Panc1 (cell line): ENCODE measurements around the gene SLC9A9. TPM values are rescaled to one million over a fixed set of nuclear protein-coding genes. Genes with fewer than 3 reads are reported as not detected.

ENCODE experiments used
- ATAC-seq: fragments of 200-7000 bp; cut with Tn5 transposase; 2 replicates; pipeline ENCODE4 v1.9.1; 2020; ENCODE audit warnings: mild to moderate bottlenecking, moderate library complexity
- BruUV-seq: library from RNA; stranded (reverse); fragments of 400-500 nt; replicated peaks from 2 replicates; lab custom pipeline; 2021; lab: Mats Ljungman, UMichigan
- CTCF ChIA-PET: fragments of 300-600 bp; sonication (Branson Sonifier 250); formaldehyde crosslinking; loops from one replicate; lab custom pipeline; 2022; ENCODE audit warnings: antibody characterized with exemption; lab: Charles Lee
- POLR2A ChIA-PET: fragments of 300-600 bp; sonication (Branson Sonifier 250); formaldehyde crosslinking; loops from one replicate; lab custom pipeline; 2022; ENCODE audit warnings: antibody characterized with exemption; lab: Charles Lee
- DNase-seq: peaks from one replicate; pipeline ENCODE4 v3.0.0-alpha.2; 2010; ENCODE audit warnings: low read depth, low spot score
- H3K27ac ChIP-seq: 2 replicates; pipeline ENCODE4 v1.5.1; 2011; ENCODE audit warnings: mild to moderate bottlenecking, low read length, inconsistent platforms
- H3K27me3 ChIP-seq: fragments of 200-500 bp; sonication (Bioruptor generic); 2 replicates; pipeline ENCODE4 v1.6.0; 2014; ENCODE audit warnings: low read length, inconsistent platforms; ENCODE audit not compliant: control insufficient read depth, insufficient read depth
- H3K36me3 ChIP-seq: fragments of 200-500 bp; sonication (Bioruptor generic); 2 replicates; pipeline ENCODE4 v1.5.1; 2014; ENCODE audit warnings: inconsistent platforms, mild to moderate bottlenecking, low read length, moderate library complexity; ENCODE audit not compliant: control insufficient read depth, insufficient read depth
- H3K4me1 ChIP-seq: 2 replicates; pipeline ENCODE4 v1.5.1; 2011; ENCODE audit warnings: inconsistent platforms, mild to moderate bottlenecking, low read length, moderate library complexity; ENCODE audit not compliant: control insufficient read depth, insufficient read depth
- H3K4me3 ChIP-seq, 2 experiments: 2 replicates each; pipeline ENCODE4 v1.5.1; 2011 to 2012; ENCODE audit warnings: low read depth in 2 of 2, low read length in 2 of 2, mild to moderate bottlenecking in 2 of 2, inconsistent platforms in 1 of 2, moderate library complexity in 1 of 2
- H3K9me3 ChIP-seq: fragments of 200-500 bp; sonication (Bioruptor generic); 2 replicates; pipeline ENCODE4 v1.5.1; 2014; ENCODE audit warnings: low read depth, mild to moderate bottlenecking, inconsistent platforms, low read length, moderate library complexity; ENCODE audit not compliant: control insufficient read depth, insufficient read depth
- POLR2AphosphoS5 ChIP-seq: IDR thresholded peaks from 2 replicates; pipeline ENCODE4 v1.6.1; 2012; ENCODE audit warnings: mild to moderate bottlenecking, low read depth, low read length, moderate library complexity
- SIN3A ChIP-seq: IDR thresholded peaks from 2 replicates; pipeline ENCODE4 v1.6.1; 2012; ENCODE audit warnings: low read depth, mild to moderate bottlenecking, low read length, moderate library complexity, borderline replicate concordance; ENCODE audit not compliant: insufficient read depth
- TCF7L2 ChIP-seq: IDR thresholded peaks from 2 replicates; pipeline ENCODE4 v1.6.1; 2011; ENCODE audit warnings: mild to moderate bottlenecking, low read depth, low read length, inconsistent platforms
- in situ Hi-C: cut with HindIII; loops from 2 replicates; pipeline ENCODE4 v1.10.0; 2016; ENCODE audit warnings: low sequenced_read_pairs, low pct_unique_long_range_greater_than_20kb
- intact Hi-C: fragments of 100-400 bp; cut with micrococcal nuclease; formaldehyde crosslinking; loops from one replicate; pipeline ENCODE4 v1.10.0; 2022; ENCODE audit not compliant: unreplicated experiment
- total RNA-seq: library from RNA; stranded (reverse); gene quantifications from one replicate; pipeline ENCODE4 v1.2.1, GENCODE V29; 2021; ENCODE audit not compliant: unreplicated experiment
- TF ChIP-seq, protein P1 (sequence below): fragments of 450-650 bp; IDR thresholded peaks from 2 replicates; pipeline ENCODE4 v1.5.1; 2017; ENCODE audit warnings: mild to moderate bottlenecking
- TF ChIP-seq, protein P2 (sequence below), 2 experiments: IDR thresholded peaks; 2 replicates each; pipeline ENCODE4 v1.6.1; 2011 to 2012; ENCODE audit warnings: low read depth in 2 of 2, control low read depth in 1 of 2, low read length in 1 of 2, mild to moderate bottlenecking in 1 of 2, moderate library complexity in 1 of 2; ENCODE audit not compliant: insufficient read depth in 1 of 2

The SLC9A9 gene
- total RNA-seq, 1 experiment from 2014 or later, result not detected

DNA sequence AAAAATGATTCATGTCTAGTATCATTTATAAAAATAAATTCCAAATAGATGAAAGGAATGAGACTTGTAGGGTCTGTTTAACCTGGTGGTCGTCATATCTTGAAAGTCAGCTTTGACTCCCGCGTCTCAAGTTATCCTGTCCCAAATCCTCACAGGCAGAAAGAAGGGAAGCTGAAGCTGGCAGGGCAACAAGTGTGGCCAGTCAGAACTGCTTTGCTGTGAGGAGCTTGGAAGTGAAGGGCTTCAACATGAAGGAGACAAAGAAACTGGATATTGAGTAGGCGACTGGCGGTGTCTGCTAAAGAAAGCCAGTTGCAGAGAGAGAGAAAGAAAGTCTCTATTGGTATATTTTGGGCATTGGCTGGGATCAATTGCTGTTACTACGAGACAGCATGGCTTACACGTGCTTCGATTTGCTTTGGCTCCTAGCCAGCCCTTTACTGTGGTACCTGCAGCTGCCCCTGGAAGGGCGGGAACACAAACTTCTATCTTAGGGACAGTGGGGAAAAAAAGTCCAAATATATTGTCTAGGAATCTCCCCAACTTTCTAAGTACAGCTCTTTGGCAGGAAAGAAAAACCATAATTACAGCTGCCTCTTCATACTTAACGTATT lies 621.5 kb downstream of the SLC9A9 start:
- in situ Hi-C loops, result no loop called here
- no peak overlapping the region for H3K27ac ChIP-seq
- DNase-seq, result no peak
- CTCF ChIA-PET, result no interaction called here
- POLR2A ChIA-PET, result no interaction called here
- no peak for ATAC-seq
- no peaks in the 10 kb centered on the region for H3K9me3 ChIP-seq
- H3K27me3 ChIP-seq, result peaks cover 3% of the 10 kb centered on the region; the same call in 1 of the 2 replicates
- intact Hi-C loops, result no loop called here
- H3K4me1 ChIP-seq, result no peaks in the 10 kb centered on the region
- TF ChIP-seq, protein P1, sequence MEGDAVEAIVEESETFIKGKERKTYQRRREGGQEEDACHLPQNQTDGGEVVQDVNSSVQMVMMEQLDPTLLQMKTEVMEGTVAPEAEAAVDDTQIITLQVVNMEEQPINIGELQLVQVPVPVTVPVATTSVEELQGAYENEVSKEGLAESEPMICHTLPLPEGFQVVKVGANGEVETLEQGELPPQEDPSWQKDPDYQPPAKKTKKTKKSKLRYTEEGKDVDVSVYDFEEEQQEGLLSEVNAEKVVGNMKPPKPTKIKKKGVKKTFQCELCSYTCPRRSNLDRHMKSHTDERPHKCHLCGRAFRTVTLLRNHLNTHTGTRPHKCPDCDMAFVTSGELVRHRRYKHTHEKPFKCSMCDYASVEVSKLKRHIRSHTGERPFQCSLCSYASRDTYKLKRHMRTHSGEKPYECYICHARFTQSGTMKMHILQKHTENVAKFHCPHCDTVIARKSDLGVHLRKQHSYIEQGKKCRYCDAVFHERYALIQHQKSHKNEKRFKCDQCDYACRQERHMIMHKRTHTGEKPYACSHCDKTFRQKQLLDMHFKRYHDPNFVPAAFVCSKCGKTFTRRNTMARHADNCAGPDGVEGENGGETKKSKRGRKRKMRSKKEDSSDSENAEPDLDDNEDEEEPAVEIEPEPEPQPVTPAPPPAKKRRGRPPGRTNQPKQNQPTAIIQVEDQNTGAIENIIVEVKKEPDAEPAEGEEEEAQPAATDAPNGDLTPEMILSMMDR, result no peak
- TF ChIP-seq, protein P2, sequence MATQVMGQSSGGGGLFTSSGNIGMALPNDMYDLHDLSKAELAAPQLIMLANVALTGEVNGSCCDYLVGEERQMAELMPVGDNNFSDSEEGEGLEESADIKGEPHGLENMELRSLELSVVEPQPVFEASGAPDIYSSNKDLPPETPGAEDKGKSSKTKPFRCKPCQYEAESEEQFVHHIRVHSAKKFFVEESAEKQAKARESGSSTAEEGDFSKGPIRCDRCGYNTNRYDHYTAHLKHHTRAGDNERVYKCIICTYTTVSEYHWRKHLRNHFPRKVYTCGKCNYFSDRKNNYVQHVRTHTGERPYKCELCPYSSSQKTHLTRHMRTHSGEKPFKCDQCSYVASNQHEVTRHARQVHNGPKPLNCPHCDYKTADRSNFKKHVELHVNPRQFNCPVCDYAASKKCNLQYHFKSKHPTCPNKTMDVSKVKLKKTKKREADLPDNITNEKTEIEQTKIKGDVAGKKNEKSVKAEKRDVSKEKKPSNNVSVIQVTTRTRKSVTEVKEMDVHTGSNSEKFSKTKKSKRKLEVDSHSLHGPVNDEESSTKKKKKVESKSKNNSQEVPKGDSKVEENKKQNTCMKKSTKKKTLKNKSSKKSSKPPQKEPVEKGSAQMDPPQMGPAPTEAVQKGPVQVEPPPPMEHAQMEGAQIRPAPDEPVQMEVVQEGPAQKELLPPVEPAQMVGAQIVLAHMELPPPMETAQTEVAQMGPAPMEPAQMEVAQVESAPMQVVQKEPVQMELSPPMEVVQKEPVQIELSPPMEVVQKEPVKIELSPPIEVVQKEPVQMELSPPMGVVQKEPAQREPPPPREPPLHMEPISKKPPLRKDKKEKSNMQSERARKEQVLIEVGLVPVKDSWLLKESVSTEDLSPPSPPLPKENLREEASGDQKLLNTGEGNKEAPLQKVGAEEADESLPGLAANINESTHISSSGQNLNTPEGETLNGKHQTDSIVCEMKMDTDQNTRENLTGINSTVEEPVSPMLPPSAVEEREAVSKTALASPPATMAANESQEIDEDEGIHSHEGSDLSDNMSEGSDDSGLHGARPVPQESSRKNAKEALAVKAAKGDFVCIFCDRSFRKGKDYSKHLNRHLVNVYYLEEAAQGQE (IDR thresholded peaks at IDR 0.05; ENCODE audit: insufficient read depth in 1 of 2, low read depth in 2 of 2, low read length in 1 of 2), result no peak
- TF ChIP-seq SIN3A (no peak), TCF7L2 (no peak), POLR2AphosphoS5 (no peak)
- H3K4me3 ChIP-seq, result no peak overlapping the region
- no peaks in the 10 kb centered on the region for H3K36me3 ChIP-seq
- BruUV-seq, result no TSS peak

DNA sequence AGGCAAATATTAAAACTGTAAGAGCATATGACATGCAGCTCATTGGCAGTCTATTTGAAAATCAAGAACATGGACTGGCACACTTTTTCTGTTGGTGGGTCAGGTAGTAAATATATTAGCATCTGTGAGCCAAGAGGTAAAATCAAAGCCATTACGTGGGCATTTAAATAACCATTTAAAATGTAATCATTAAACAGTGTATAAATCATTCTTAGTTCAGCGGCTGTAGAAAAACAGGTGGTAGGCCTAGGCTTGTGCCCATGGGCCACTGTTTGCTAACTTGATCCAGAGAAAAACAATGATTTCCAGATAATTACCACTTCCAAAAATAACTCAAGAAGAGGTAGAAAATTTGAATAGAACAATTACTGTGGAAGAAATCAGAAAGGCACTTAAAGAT lies 623.6 kb downstream of the SLC9A9 start:
- in situ Hi-C loops (no loop called here), intact Hi-C loops (no loop called here)
- H3K4me3 ChIP-seq, result no peak overlapping the region
- H3K27ac ChIP-seq, result no peak overlapping the region
- H3K27me3 ChIP-seq, result peaks cover 3% of the 10 kb centered on the region; the same call in 1 of the 2 replicates
- no peak for DNase-seq
- H3K36me3 ChIP-seq, result no peaks in the 10 kb centered on the region
- no TSS peak for BruUV-seq
- no peak for ATAC-seq
- no peaks in the 10 kb centered on the region for H3K9me3 ChIP-seq
- CTCF ChIA-PET, result no interaction called here
- POLR2A ChIA-PET, result no interaction called here
- no peaks in the 10 kb centered on the region for H3K4me1 ChIP-seq
- TF ChIP-seq, protein P2 (IDR thresholded peaks at IDR 0.05; ENCODE audit: insufficient read depth in 1 of 2, low read depth in 2 of 2, low read length in 1 of 2), result no peak
- TF ChIP-seq POLR2AphosphoS5 (no peak), SIN3A (no peak), TCF7L2 (no peak)
- TF ChIP-seq, protein P1, result no peak
